Stimulated activated CD8-positive, alpha-beta memory T cell treated with anti-CD3 and anti-CD28 coated beads, Interleukin-15, amount 100 ng/mL, for 24 hours (primary cell): ENCODE data around the gene UNC45B.
"Not testable (repeated sequence)": the region's sequence is repeated elsewhere in the genome, so short reads cannot be mapped to it uniquely, and the experiment has no call there.

Source experiments
- DNase-seq: peaks from one replicate; pipeline ENCODE4 v3.0.0-alpha.2; 2020; ENCODE audit warnings: low read depth

Gene UNC45B

DNA sequence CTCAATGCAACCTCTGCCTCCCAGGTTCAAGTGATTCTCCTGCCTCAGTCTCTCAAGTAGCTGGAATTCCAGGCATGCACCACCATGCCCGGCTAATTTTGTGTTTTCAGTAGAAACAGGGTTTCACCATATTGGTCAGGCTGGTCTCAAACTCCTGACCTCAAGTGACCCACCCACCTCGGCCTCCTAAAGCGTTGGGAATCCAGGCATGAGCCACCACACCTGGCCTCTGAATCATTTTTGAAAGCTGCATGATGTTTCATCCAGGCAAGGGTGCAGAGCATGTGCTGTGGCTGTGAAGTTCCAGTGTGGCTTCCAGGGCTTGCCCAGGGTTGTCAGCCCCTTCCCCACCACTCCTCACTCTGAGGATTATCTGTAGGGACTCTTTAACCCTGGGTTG lies 24.7 kb downstream of the UNC45B start:
- DNase-seq = not testable (repeated sequence)

DNA sequence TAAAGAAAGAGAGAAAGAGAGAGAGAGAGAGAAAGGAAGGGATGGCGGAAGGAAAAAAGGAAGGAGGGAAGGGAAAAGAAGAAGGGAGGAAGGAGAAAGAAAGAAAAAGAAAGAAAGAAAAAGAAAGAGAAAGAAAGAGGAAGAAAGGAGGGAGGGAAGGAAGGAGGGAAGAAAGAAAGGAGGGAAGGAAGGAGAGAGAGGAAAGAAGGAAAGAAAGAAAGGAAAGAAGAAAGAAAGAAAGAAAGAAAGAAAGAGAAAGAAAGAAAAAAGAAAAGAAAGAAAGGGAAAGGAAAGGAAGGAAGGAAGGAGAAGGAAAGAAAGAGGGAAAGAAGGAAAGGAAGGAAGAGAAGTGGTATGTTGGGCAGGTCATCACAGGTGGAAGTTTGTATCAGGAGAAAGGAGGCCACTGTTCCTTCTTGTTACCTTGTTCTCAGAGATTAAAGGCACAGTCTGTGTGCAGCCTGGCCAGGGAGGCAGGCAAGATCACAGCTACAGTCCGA lies 27.3 kb downstream of the UNC45B start:
- no peak for DNase-seq

DNA sequence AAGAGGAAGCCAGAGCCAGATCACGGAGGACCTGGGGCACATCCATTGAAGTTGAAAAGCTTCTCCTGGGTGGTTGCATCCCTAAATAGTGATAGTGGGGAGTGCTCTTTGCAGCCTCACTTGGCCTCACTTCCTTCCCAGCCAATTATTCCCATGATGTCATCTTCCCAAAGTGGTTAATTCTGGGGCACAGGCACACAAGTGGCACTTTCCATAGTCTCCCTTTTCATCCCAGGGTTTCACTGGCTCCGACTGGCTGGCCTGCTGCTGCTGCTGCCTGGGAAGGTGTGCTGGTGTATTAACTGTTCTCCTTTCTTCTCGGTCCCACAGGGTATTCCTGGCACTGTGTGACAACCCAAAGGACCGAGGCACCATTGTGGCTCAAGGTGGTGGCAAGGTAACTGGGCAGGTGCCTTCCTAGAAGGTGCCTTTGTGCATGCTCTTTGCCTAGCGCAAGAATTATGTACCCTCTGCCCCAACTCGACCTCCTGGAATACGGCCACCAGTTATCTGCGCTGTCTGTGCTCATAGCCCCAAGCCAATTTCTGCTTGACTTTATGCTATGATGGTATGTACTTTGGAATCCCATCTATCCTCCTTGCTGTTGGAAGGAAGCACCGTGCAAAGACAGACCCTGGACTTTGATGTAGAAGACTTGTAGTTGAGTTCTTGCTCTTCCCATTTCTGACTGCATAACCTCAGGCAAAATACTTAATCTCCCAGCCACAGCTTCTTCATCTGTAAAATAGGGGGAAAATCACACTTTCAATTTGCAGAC lies 28.2 kb downstream of the UNC45B start:
- DNase-seq = no peak

DNA sequence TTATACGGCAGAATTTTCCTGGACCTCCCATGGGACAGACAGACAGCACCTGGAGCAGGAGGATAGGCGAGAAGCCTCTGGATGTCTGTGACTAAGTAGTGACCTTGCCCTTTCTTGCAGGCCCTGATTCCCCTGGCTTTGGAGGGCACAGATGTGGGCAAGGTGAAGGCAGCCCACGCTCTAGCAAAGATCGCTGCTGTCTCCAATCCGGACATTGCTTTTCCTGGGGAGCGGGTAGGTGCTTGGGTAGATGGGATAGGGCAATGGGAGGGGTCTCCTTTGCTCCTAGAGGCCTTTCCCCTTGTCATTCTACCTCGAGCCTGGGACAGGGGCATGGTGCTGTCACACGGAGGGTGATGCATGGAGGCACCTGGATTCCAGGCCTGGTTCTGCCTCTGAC lies 29.3 kb downstream of the UNC45B start:
- no peak for DNase-seq

DNA sequence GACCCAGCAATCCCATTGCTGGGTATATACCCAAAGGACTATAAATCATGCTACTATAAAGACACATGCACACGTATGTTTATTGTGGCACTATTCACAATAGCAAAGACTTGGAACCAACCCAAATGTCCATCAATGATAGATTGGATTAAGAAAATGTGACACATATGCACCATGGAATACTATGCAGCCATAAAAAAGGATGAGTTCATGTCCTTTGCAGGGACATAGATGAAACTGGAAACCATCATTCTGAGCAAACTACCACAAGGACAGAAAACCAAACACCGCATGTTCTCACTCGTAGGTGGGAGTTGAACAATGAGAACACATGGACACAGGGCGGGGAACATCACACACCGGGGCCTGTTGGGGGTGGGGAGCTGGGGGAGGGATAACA lies 31.8 kb downstream of the UNC45B start:
- DNase-seq = not testable (repeated sequence)

DNA sequence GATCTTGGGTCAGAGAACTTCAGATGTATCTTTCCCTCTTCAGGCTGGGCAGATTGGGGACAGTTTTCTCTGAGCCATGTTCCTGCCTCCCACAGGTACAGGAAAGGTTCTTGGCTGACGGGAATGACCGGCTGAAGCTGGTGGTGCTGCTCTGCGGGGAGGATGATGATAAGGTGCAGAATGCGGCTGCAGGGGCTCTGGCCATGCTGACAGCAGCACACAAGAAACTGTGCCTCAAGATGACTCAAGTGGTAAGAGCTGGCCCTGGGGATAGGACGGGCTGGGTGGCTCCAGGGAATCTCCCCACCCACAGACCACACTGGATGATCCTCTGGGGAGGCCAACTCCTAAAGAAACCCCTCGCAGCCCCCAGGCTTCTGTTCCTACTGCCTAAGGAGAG lies 35.7 kb downstream of the UNC45B start:
- no peak for DNase-seq

DNA sequence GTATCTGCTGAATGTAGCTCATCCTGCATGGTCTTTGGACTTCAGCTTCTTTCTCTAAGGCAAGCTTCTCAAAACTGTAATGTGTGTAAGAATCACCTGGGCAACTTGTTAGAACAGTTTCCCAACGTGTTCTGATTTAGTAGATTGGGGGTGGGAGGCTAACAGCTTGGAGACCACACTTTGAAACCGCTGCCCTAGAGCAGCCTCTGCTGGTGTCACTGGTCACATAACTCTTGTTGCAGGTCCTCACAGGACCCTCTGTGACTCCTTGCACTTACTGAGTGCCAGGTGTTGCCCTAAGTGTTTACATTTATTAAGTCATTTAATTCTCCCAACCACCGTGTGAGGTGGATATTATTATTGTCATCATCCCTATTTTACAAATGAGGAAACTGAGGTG lies 36.7 kb downstream of the UNC45B start:
- DNase-seq = no peak

DNA sequence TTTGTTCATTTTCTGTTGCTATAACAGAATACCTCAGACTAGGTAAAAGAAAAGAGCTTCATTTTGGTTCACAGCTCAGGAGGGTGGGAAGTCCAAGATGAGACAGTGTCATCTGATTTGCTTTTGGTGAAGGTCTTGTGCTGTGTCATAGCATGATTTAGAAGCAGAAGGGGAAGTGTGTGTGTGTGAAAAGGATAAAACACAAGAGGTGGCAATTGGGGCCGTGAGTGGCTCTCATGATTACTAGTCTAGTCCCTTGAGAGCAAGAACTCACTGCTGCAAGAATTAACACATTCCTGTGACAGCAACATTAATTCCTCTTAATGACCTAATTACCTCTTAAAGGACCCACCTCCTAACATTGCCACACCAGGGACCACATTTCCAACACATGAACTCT lies 38.2 kb downstream of the UNC45B start:
- no peak for DNase-seq

DNA sequence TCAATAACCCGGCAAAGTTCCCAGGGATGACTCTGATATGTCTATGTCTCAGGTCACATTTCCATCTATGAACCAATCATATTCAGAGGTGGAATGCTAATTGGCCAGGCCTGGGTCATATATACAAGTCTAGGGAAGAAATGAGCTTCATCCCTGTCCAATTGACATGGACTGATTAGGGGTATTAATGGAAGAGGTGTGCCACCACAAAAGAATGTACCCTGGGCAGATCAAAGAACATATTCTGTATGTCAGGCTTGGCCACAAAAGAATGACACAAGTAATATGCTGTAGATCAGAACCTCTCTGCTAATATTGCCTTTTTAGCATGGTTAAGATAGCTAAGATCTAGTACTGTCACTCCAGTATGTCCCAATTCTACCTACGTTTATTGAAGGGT lies 39.9 kb downstream of the UNC45B start:
- DNase-seq = no peak

DNA sequence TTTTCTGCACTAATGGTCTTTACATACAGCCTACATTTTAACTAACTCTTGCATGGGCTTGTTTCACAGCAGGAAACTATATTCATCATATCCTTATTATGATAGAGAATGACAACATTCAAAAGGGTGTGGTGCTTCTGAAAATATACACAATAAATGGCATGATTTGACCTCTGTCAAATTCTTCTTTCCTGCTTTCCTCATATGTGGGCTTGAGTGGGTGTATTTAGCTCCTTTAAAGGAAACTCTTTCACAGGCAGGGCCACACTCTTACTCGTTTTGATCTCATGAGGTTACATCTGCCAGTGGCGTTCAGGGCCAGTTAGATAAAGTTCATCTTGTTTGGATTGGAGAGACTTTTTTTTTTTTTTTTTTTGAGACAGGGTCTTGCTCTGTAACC lies 40.5 kb downstream of the UNC45B start:
- DNase-seq = no peak

DNA sequence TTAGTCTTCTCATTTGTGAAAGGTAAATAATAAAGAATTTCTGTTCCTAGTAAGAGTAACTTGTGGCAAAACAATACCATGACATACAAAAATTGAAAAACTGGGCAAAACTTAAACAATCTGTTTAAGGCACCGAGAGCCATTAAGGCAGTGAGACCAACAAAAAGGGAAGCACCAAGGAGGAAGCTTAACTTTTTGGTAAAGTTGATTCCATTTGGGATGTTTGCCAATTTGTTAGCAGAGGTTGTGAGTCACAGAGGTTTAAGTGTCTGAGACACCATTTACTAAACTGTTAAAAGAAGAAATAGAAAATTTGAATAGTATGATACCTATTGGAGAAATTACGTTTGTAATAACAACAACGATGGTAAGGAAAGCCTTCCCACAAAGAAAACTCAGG lies 41.7 kb downstream of the UNC45B start:
- no peak for DNase-seq

DNA sequence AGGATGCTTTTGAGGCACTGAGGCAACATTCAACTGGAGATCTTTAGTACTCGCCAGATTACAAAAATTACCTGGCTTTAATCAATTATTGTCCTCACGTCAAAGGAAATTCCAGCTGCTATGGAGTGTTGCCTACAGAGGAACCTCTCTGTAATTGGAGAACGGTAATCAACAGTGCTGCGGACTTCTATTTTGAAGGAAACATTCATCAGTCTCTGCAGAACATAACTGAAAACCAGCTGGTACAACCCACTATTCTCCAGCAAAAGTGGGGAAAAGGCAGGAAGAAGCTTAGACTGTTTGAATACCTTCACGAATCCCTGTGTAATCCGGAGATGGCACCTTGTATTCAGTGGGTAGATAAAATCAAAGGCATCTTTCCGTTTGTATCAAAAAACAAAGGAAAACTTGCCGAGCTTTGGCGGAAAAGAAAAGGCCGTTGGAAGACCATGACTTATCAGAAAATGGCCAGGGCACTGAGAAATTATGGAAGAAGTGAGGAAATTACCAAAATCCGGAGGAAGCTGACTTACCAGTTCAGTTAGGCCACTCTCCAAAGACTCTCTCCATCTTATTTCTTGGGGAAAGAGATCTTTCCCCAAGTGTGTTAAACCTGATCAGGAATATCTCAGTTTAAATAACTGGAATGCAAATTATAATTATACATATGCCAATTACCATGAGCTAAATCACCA lies 43.5 kb downstream of the UNC45B start:
- DNase-seq = no peak

DNA sequence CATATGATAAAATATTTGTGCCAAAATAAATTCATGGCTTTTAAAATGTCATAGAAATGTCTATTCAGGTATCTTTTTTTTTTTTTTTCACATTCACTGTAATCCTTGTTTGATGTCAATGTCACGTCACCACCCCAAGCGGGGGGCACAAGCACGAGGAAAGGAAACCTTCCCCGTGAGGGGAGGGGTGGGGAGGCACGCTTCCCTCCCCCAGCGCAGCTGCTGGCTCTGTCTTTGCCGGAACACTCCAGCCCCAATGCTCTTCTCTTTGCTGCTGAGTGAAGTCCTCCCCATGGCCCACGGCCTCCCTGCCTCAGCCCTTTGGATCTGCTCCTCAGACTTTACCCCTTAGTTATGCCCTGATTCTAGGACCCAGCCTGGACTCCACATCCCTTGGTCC lies 45.1 kb downstream of the UNC45B start:
- no peak for DNase-seq

DNA sequence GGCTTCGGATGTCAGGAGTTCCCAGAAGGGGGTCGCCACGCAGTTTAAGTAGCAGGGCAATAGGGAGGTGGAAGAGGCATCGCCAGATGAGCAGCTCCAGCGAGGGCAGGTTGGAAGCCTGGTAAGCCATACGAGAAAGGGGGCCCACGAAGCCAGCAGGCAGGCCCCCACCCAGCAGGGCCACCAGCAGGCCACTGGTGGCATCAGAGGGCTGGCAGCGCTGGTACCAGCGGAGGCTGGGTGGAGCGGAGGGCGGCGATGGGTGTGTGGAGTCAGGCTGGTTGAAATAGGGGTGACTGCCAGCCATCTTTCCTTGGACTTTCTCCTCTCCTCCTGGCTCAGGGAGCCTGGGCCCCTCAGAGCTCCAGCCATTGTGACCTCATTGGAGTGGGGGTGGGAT lies 46.4 kb downstream of the UNC45B start, which contains the start of gene SLC35G3:
SLC35G3 (minus strand) TSS at position 393 of the 400 bp plus-strand sequence; CDS start at position 307, 86 bp downstream.
- not testable (repeated sequence) for DNase-seq

DNA sequence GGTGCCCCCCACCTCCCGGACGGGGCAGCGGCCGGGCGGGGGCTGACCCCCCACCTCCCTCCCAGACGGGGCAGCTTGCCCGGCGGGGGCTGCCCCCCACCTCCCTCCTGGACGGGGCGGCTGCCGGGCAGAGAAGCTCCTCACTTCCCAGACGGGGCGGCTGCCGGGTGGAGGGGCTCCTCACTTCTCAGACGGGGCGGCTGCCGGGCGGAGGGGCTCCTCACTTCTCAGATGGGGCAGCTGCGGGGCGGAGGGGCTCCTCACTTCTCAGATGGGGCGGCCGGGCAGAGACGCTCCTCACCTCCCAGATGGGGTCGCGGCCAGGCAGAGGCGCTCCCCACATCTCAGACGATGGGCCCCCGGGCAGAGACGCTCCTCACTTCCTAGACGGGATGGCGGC lies 47.4 kb downstream of the UNC45B start:
- not testable (repeated sequence) for DNase-seq

DNA sequence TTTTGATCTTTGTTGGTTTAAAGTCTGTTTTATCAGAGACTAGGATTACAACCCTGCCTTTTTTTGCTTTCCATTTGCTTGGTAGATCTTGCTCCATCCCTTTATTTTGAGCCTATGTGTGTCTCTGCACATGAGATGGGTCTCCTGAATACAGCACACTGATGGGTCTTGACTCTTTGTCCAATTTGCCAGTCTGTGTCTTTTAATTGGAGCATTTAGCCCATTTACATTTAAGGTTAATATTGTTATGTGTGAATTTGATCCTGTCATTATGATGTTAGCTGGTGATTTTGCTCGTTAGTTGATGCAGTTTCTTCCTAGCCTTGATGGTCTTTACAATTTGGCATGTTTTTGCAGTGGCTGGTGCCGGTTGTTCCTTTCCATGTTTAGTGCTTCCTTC lies 55.0 kb downstream of the UNC45B start:
- not testable (repeated sequence) for DNase-seq

DNA sequence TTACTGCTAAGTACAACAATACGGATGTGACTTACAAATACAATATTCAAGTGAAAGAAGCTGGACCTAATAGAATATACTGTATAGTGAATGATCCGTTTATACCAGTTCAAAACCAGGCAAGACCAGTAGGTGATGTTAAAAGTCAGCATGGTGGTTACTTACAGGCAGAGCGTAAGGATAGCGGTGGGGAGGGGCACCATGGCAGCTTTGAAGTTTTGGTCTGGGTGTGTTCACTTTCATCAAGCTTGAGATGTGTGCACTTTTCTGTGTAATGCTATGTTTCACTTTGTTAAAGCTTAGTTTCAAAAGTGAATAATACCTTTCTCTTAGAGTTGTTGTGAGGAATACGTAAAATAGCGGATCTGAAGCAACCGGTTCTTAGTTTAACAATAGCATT lies 63.1 kb downstream of the UNC45B start:
- no peak for DNase-seq

DNA sequence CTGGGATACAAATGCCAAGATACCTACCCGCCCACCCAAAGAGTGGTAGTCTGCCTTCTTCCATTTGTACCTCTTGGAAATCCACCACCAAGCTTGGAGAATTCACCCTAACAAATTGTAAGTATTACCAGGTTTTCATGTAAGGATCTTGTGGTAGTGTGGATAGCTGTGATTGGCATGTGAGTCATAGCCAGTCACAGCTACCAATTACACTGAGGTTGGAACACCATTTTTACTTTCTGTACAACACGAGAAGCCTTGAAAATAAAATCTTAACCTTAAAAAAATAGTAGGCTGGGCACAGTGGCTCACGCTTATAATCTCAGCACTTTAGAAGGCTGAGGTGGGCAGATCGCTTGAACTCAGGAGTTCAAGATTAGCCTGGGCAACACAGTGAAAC lies 65.1 kb downstream of the UNC45B start:
- no peak for DNase-seq

DNA sequence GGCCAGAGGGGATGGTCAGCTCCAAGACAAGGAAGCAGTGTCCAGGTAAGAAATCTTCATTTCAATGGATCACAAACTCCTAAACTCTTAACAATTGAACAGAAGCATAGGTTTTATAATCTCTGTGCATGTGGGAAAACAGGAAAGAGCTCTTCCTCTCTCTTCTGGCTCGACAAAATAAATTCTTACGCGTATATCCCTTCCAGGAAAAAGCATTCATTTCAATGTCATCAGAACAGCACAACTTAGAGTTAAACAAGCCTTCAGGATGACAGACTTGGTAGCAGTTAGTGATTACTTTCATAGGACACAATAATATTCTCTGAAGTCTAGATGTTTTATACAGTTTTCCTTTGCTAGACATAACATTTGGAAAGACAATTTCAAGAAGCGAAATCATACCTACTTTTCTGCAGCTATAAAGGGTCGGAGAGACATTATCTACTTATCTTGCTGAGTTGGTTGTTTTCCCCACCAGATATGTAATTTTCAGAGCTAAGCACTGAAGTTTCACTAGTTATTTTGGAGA lies 65.9 kb downstream of the UNC45B start:
- DNase-seq = no peak

DNA sequence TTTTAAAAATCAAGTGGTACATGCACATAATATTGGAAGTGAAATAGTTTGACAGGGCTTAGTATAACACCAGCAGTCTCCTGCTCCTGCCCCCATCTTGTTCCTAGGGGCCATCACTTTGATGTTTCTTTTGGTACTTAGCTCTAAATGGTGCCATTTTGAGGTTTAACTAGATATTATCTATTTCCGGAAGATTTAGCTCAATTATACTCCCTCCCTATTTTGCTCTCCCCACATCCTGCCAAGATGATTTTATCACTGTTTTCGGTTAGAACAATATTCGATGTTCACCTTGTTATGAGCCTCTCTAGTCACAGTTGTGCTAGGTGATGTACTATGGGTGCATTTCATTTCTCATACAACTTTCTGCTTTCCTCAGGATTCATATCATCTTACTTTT lies 66.6 kb downstream of the UNC45B start:
- DNase-seq = no peak

DNA sequence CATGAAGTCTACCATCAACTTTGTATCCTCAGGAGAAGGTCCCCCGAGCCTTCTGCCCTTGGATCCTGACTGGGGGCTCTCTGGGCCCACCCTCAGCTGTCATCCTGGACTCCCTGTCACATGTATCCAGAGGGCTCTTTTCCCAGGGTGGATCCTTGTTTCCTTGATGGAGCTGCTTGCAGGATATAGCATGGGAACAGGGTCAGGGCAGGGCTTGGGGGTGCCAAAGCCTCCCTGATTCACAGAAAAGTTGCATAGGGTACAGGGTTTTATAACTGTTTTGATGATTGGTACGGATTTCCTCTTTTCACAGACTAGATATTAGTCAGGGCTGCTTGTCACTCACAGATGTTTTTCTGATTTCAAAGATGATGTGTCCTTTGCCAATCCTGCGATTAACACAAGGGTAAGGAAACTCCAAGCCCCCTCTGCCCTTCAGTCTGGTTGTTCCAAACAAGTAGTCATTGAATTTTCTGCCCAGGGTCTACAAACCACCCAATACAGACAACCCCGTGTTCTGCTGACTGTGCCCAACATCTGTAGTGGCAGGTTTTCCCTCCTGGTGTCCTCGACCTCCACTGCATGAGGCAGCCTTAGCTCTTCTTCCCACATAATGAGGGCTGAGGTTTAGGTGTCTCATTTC lies 67.1 kb downstream of the UNC45B start:
- DNase-seq = no peak

DNA sequence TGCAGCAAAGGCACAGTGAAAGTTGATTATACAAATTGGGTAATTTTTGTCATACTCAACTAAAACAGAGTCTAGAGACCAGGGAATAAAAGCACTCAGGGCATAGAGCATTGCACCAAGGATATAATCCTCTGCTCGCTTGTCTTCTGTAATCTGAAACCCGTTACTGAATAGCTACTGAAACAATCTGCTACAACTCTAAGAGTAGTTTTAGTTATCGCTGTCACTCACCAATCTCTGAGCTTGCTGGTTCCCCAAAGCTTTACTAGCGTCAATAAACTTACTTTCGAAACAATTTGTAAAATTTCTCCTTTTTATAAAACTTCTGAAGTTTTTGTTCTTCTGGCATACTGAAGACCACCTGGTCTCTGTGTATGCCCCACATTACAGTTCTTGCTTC lies 69.5 kb downstream of the UNC45B start:
- DNase-seq = no peak

DNA sequence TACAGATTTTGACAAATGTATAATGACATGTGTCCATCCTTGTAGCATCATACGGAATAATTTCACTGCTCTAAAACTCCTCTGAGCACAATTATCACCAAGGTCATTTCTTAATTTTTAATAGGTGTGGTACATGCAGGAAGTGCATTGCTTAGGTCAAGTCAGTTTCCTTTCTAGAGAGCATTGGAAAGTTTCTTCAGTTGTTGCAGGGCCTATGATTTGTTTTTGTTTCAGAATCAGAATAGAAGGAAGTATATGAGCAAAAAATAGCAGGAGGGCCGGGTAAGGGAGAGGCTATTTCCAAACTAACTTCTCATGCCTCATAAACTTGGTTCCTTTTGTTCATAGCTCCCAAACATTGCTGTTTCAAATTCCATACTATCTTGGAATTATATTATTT lies 71.3 kb downstream of the UNC45B start:
- DNase-seq = no peak
